Left ventricle myocardium inferior (tissue), 1 donor: ENCODE results near the gene NCOA1. TPM values are rescaled to one million over a fixed set of nuclear protein-coding genes. Genes with fewer than 3 reads are reported as not detected.
A peak's percentile ranks its signal among the peaks of the same experiment; 100 is the strongest.

Source experiments
- DNase-seq: peaks from one replicate; pipeline ENCODE4 v3.0.0-alpha.2; 2020
- H3K27ac ChIP-seq: fragments of 200-600 bp; replicated peaks from 2 replicates; pipeline ENCODE4 v1.8.0; 2021
- H3K27me3 ChIP-seq: fragments of 200-600 bp; 2 replicates; pipeline ENCODE4 v1.8.0; 2021; ENCODE audit warnings: low read depth
- H3K36me3 ChIP-seq: fragments of 200-600 bp; 2 replicates; pipeline ENCODE4 v1.8.0; 2021
- H3K4me1 ChIP-seq: fragments of 200-600 bp; 2 replicates; pipeline ENCODE4 v1.8.0; 2021
- H3K4me3 ChIP-seq: fragments of 200-600 bp; 2 replicates; pipeline ENCODE4 v1.8.0; 2021; ENCODE audit warnings: mild to moderate bottlenecking, moderate library complexity
- H3K9me3 ChIP-seq: fragments of 200-600 bp; replicated peaks from 2 replicates; pipeline ENCODE4 v1.8.0; 2021
- intact Hi-C: fragments of 100-400 bp; cut with micrococcal nuclease; formaldehyde crosslinking; loops from one replicate; pipeline ENCODE4 v1.11.0; 2022
- total RNA-seq: library from RNA; stranded (reverse); fragmentation: NEBNext Ultra II Directional; extraction: Animal tissue kit (Norgen Biotek cat#: 25700); gene quantifications from one replicate; pipeline ENCODE4 v1.2.1, GENCODE V29; 2021
- TF ChIP-seq, protein P1 (sequence below): fragments of 200-600 bp; IDR thresholded peaks from 2 replicates; pipeline ENCODE4 v1.8.0; 2021; ENCODE audit warnings: antibody characterized with exemption, mild to moderate bottlenecking, borderline replicate concordance
- donor health status: DM: no; HTN: yes; CAD: no; lungs with severe emphysema.

The NCOA1 gene
- total RNA-seq, 1 donor from 2014 or later = 26.9 TPM

DNA sequence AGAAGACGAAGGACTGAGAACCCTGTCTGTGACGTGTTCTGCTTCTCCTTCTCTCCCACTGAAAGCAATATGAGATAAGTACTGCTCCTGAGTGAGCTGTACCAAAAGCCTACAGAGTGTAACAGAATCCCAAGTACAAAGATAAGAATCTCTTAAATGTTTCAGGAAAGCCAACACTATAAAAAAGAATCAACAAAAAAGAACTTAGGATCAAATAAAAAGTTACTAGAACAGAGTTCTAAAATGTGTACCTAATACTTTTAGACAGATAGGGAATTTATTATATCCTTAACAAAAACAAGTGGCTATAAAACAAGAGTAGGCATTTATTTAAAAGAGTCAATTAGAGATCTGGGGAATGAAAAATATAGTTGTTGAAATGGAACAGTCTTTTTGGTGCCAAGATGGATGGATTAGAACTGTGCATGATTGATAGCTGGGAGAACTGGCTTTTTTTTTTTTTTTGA is 49.0 kb downstream of the NCOA1 start:
- no peak for DNase-seq
- intact Hi-C loops = no loop called here
- H3K4me3 ChIP-seq = no peak overlapping the region
- H3K27me3 ChIP-seq = no peaks in the 10 kb centered on the region
- TF ChIP-seq, protein P1, sequence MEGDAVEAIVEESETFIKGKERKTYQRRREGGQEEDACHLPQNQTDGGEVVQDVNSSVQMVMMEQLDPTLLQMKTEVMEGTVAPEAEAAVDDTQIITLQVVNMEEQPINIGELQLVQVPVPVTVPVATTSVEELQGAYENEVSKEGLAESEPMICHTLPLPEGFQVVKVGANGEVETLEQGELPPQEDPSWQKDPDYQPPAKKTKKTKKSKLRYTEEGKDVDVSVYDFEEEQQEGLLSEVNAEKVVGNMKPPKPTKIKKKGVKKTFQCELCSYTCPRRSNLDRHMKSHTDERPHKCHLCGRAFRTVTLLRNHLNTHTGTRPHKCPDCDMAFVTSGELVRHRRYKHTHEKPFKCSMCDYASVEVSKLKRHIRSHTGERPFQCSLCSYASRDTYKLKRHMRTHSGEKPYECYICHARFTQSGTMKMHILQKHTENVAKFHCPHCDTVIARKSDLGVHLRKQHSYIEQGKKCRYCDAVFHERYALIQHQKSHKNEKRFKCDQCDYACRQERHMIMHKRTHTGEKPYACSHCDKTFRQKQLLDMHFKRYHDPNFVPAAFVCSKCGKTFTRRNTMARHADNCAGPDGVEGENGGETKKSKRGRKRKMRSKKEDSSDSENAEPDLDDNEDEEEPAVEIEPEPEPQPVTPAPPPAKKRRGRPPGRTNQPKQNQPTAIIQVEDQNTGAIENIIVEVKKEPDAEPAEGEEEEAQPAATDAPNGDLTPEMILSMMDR = no peak
- H3K36me3 ChIP-seq = no peaks in the 10 kb centered on the region
- H3K4me1 ChIP-seq = peaks cover 7% of the 10 kb centered on the region
- H3K27ac ChIP-seq = no peak overlapping the region
- peaks cover 22% of the 10 kb centered on the region for H3K9me3 ChIP-seq

DNA sequence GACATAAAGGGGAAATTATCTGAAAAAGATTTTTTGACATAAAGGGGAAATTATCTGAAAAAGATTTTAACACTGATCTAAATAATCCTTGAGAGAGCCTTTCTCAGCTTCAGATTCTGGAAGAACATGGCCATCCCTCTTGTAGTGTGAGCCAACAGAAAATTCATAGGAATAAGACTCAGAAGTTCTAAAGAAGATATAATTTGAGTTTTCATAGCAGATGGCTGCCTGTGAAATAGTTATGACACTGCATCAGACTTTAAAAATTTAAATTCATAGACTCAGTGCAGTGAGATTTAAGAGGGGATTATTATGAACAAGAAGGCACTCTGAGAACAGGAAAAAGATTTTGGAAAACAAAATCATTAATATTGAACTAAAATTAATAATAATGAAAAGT is 50.6 kb downstream of the NCOA1 start:
- no peak for DNase-seq
- intact Hi-C loops = no loop called here
- Histone ChIP-seq H3K27ac (no peak overlapping the region), H3K36me3 (no peaks in the 10 kb centered on the region), H3K9me3 (peaks cover 20% of the 10 kb centered on the region), H3K4me1 (peaks cover 7% of the 10 kb centered on the region), H3K4me3 (no peak overlapping the region), H3K27me3 (no peaks in the 10 kb centered on the region)
- TF ChIP-seq, protein P1 = no peak

DNA sequence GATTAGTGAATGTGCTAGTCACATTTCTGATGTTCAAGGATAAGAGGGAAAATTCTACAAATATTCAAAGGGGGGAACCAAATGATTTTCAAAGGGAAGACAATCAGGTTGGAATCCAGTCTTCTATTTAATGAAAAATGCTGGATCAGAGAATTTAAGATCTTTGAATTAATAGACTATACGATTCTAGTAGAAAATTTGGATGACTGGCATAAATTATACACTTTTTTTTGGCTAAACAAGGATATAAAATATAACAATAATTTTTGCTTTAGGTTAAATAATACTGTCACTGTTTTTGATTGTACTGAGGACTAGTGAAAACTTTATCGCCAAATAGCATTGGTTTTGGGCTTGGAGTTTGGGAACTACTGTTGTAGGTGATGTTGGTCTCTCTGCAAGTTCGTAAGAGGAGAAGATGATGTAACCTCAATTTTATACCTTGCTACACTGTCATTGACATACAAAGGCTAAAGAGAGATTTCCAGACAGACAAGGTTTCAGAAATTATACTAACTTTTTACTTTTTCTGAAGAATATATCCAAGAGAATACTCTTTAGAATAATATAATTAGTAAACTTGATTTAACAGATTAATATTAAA is 51.3 kb downstream of the NCOA1 start:
- intact Hi-C loops = no loop called here
- no peaks in the 10 kb centered on the region for H3K27me3 ChIP-seq
- no peak overlapping the region for H3K27ac ChIP-seq
- H3K4me1 ChIP-seq = peaks cover 7% of the 10 kb centered on the region
- H3K4me3 ChIP-seq = no peak overlapping the region
- TF ChIP-seq, protein P1 = no peak
- H3K36me3 ChIP-seq = no peaks in the 10 kb centered on the region
- DNase-seq = no peak
- H3K9me3 ChIP-seq = peaks cover 20% of the 10 kb centered on the region

DNA sequence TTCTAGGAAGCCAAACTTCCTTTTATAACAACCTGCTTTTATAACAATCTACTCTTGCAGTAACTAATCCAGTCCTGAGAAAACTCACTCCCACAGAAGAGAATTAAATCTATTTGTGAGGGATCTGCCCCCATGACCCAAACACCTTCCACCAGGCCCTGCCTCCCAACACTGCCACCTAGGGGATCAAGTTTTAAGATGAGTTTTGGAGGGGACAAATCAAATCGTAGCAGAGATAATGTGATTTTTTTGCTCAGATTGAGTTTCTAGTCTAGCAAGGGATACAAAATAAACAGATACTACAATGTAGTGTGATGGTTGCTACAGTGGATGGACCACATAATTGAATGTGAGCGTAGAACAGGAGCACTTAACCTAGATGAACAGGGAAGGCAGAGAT is 52.2 kb downstream of the NCOA1 start:
- Histone ChIP-seq H3K27ac (no peak overlapping the region), H3K36me3 (no peaks in the 10 kb centered on the region), H3K27me3 (no peaks in the 10 kb centered on the region), H3K4me1 (peaks cover 7% of the 10 kb centered on the region), H3K9me3 (peaks cover 20% of the 10 kb centered on the region), H3K4me3 (no peak overlapping the region)
- DNase-seq = no peak
- TF ChIP-seq, protein P1 = peak; percentile 38
- intact Hi-C loops = no loop called here

DNA sequence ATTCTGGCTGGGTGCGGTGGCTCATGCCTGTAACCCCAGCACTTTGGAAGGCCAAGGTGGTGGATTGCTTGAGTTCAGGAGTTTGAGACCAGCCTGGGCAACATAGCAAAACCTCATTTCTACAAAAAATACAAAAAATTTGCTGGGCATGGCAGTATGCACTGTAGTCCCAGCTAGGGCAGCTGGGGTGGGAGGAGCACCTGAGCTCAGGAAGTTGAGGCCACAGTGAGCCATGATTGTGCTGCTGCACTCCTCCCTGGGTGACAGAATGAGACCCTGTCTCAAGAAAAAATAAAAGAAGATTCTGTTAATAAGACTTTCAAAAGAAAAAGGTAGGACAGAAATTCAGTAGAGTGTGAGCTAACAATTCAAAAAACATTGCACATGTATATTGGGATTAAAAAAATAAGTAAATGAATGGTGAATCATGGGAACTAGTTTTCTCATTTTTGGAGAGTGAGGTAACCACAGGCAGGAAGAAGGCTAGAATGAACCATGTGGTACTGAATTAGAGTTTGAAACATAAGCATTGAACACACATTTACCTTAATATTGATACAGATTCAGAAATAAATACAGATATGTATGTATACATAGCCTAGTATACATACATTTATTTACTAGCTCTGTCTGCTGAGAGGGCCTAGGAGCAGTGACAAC is 53.5 kb downstream of the NCOA1 start:
- H3K27ac ChIP-seq = no peak overlapping the region
- H3K9me3 ChIP-seq = peaks cover 24% of the 10 kb centered on the region
- no peaks in the 10 kb centered on the region for H3K36me3 ChIP-seq
- TF ChIP-seq, protein P1 = no peak
- no peak for DNase-seq
- H3K27me3 ChIP-seq = no peaks in the 10 kb centered on the region
- intact Hi-C loops = no loop called here
- no peak overlapping the region for H3K4me3 ChIP-seq
- H3K4me1 ChIP-seq = peaks cover 4% of the 10 kb centered on the region
